T-helper 17 cell (primary cell): Measurements from ENCODE around the gene GHRL. TPM values are rescaled to one million over a fixed set of nuclear protein-coding genes. Genes with fewer than 3 reads are reported as not detected.

Experiments
- total RNA-seq, 4 donors: library from RNA in 2 of 4; stranded (reverse) in 2 of 4; gene quantifications; one replicate each; pipeline ENCODE4 v1.2.3 and lab custom pipeline; 2022 to 2026

Gene GHRL
- total RNA-seq, 2 donors from 2014 or later: 0.73 to 0.85 TPM

Other genes with a start within 250 kb of the GHRL start
- not detected for gene FANCD2OS, start 184.7 kb downstream of the GHRL start, total RNA-seq
- gene BRK1, start 177.3 kb downstream of the GHRL start, total RNA-seq: 10 to 100 TPM; 52.4 to 53.8 TPM
- gene VHL, start 151.2 kb downstream of the GHRL start, total RNA-seq: 10 to 100 TPM; 56.3 to 63.7 TPM
- gene IRAK2, start 128.0 kb downstream of the GHRL start, total RNA-seq: 1 to 10 TPM; 4.6 to 5.0 TPM
- 10 to 100 TPM; 56.8 to 63.7 TPM for gene TATDN2, start 44.5 kb downstream of the GHRL start, total RNA-seq
- gene SEC13, start 28.2 kb upstream of the GHRL start, total RNA-seq: 10 to 100 TPM; 87.0 to 88.0 TPM
- gene ATP2B2, start 212.6 kb upstream of the GHRL start, total RNA-seq: not detected